Measurements from ENCODE around the gene MUC22. TPM values are rescaled to one million over a fixed set of nuclear protein-coding genes. Genes with fewer than 3 reads are reported as not detected.
"Not testable (repeated sequence)": the region's sequence is repeated elsewhere in the genome, so short reads cannot be mapped to it uniquely, and the experiment has no call there.

The MUC22 gene
- total RNA-seq, 1 experiment from 2014 or later = not detected

DNA sequence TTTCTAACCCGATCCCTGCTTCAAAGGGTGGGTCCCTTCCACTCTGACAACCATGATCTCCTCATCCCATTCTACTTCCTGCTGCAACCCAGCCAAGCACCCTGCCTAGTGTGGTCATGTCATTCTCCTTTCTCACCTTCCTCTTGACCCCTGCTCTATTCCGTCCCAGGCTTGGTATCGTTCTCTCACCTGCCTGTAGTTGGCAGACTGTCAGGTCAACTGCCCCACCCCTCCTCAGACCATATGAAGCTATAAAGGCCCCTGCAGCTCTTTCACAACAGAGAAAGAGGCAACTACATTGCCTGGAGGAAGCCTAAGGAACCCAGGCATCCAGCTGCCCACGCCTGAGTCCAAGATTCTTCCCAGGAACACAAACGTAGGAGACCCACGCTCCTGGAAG, 26.8 kb upstream of the MUC22 start, which contains the start of gene MUC21:
TSS of gene MUC21 (plus strand) at position 280 of the 400 bp plus-strand sequence. CDS start 241 bp downstream, outside the sequence.
- Histone ChIP-seq H3K27ac (no peak within 1 kb of the TSS), H3K27me3 (0 out of 2 replicates have a peak, but pooled peaks cover 5% of the 10 kb centered on the region), H3K4me1 (no peaks in the 10 kb centered on the region), H3K9me3 (replicated peaks) (no peaks in the 10 kb centered on the region), H3K36me3 (no peaks in the 10 kb centered on the region), H3K4me3 (no peak within 1 kb of the TSS)
- DNase-seq = no peak

GRCh38 chr6:30985490-30985889, 24.8 kb upstream of the MUC22 start:
- no peak for DNase-seq
- Histone ChIP-seq H3K4me3 (no peak overlapping the region), H3K27me3 (no peaks in the 10 kb centered on the region), H3K4me1 (no peaks in the 10 kb centered on the region), H3K27ac (no peak overlapping the region), H3K9me3 (replicated peaks) (no peaks in the 10 kb centered on the region), H3K36me3 (no peaks in the 10 kb centered on the region)

DNA sequence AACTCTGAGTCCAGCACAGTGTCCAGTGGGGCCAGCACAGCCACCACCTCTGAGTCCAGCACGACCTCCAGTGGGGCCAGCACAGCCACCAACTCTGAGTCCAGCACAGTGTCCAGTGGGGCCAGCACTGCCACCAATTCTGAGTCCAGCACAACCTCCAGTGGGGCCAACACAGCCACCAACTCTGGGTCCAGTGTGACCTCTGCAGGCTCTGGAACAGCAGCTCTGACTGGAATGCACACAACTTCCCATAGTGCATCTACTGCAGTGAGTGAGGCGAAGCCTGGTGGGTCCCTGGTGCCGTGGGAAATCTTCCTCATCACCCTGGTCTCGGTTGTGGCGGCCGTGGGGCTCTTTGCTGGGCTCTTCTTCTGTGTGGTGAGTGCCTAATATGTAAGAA, 23.0 kb upstream of the MUC22 start:
- no peaks in the 10 kb centered on the region for H3K27me3 ChIP-seq
- no peak overlapping the region for H3K4me3 ChIP-seq
- H3K36me3 ChIP-seq = no peaks in the 10 kb centered on the region
- no peak for DNase-seq
- H3K9me3 ChIP-seq (replicated peaks) = no peaks in the 10 kb centered on the region
- H3K4me1 ChIP-seq = no peaks in the 10 kb centered on the region
- no peak overlapping the region for H3K27ac ChIP-seq

DNA sequence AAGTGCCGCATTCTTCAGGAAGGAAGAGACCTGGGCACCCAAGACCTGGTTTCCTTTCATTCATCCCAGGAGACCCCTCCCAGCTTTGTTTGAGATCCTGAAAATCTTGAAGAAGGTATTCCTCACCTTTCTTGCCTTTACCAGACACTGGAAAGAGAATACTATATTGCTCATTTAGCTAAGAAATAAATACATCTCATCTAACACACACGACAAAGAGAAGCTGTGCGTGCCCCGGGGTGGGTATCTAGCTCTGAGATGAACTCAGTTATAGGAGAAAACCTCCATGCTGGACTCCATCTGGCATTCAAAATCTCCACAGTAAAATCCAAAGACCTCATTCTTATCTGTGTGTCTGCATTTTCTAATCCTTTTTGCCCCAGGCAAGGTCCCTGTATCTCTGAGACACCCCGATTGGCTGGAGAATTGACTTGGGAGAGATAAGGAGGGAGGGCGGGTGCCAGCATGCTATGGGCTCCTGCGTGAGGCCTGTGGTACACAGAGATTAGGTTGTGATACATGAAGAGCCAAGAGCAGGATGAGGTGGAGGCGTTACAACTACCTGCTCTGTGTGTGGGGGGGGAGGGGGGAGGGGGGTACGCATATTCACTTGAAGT, 22.0 kb upstream of the MUC22 start:
- no peak overlapping the region for H3K27ac ChIP-seq
- no peaks in the 10 kb centered on the region for H3K27me3 ChIP-seq
- peak in 1 of 2 experiments; percentile 5 for DNase-seq
- no peak overlapping the region for H3K4me3 ChIP-seq
- H3K4me1 ChIP-seq = no peaks in the 10 kb centered on the region
- H3K9me3 ChIP-seq (replicated peaks) = no peaks in the 10 kb centered on the region
- H3K36me3 ChIP-seq = no peaks in the 10 kb centered on the region

DNA sequence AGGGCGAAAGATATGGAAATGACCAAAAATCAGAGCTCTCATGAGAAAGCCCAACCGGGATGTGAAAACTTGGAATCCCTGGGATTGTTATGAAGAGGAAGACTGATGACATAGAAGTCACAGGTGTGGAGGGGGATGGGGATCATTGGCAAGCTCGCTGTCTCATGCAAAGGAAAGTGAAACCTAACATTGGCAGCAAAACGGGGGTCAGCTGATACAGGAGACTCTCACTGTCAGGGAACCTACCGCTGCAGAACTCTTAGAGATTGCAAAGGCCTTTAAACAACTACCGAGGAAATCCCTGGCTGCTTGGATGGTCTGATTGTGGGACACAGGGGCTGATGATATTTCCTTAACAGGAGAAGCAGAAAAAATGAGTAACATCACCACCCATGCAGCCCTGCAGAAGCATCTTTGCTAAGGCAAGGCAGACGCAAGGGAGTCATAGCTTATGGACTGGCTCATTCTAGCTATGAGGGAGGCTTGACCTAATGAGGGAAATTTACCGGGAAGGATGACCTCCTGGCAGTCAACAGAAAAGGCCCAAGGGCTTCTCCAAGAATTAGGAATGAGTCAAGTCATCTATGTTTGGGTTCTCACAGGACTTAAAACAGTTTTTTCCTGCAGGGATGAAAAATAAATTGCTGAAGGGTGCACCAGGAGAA, 19.7 kb upstream of the MUC22 start:
- no peaks in the 10 kb centered on the region for H3K36me3 ChIP-seq
- H3K4me1 ChIP-seq = no peaks in the 10 kb centered on the region
- H3K27me3 ChIP-seq = no peaks in the 10 kb centered on the region
- H3K27ac ChIP-seq = no peak overlapping the region
- DNase-seq = peak in 1 of 2 experiments; percentile 13
- H3K9me3 ChIP-seq (replicated peaks) = no peaks in the 10 kb centered on the region
- H3K4me3 ChIP-seq = no peak overlapping the region

GRCh38 chr6:30991891-30992290, 18.4 kb upstream of the MUC22 start:
- no peak overlapping the region for H3K27ac ChIP-seq
- H3K27me3 ChIP-seq = no peaks in the 10 kb centered on the region
- H3K4me1 ChIP-seq = no peaks in the 10 kb centered on the region
- no peak overlapping the region for H3K4me3 ChIP-seq
- H3K9me3 ChIP-seq (replicated peaks) = no peaks in the 10 kb centered on the region
- no peaks in the 10 kb centered on the region for H3K36me3 ChIP-seq
- no peak for DNase-seq

DNA sequence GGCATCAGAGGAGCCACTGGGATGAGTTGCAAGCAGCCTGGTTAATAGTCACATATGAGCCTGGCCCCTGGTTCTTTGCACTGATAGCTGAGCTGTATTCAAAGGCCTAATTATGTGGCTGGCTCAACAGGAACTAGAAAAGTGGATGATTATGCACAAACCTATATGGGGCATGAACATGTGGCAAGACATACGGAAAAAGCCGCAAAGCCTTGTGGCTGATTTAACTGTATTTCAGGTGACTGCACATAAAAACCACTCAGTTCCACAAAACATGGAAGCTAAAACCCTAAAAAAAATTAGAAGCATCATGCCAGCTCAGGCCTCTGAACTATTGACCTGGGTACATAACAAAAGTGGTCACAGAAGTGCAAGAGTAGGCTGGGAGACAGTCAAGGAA, 13.0 kb upstream of the MUC22 start:
- H3K9me3 ChIP-seq (replicated peaks) = no peaks in the 10 kb centered on the region
- no peak overlapping the region for H3K27ac ChIP-seq
- DNase-seq = no peak
- no peaks in the 10 kb centered on the region for H3K27me3 ChIP-seq
- no peaks in the 10 kb centered on the region for H3K36me3 ChIP-seq
- H3K4me3 ChIP-seq = no peak overlapping the region
- no peaks in the 10 kb centered on the region for H3K4me1 ChIP-seq

DNA sequence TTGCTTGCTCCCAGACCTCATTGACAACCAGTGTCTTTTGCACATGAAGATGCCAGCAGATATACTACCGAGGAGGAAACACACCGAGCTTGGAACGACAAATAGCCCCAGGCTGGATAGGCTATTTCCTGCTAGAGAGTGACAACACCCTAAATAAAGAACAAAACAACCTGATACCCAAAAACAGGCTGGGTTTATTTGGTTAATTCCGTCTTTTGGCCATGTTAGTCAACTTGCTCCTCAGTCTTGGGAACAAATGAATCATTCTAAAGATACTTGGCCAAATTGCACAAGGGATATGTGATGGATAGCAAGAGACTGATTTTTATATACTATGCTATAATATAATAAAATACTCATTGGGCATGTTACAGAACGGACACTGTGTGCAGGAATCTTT, 11.5 kb upstream of the MUC22 start:
- H3K36me3 ChIP-seq = no peaks in the 10 kb centered on the region
- H3K4me3 ChIP-seq = no peak overlapping the region
- no peaks in the 10 kb centered on the region for H3K27me3 ChIP-seq
- H3K4me1 ChIP-seq = no peaks in the 10 kb centered on the region
- no peak overlapping the region for H3K27ac ChIP-seq
- DNase-seq = no peak
- no peaks in the 10 kb centered on the region for H3K9me3 ChIP-seq (replicated peaks)

- H3K36me3 ChIP-seq; DNase-seq; H3K4me3 ChIP-seq; H3K4me1 ChIP-seq; H3K27ac ChIP-seq; H3K27me3 ChIP-seq; H3K9me3 ChIP-seq (replicated peaks): not testable (repeated sequence)
These were observed 10.0 kb upstream of the MUC22 start for GRCh38 chr6:31000067-31000860.

DNA sequence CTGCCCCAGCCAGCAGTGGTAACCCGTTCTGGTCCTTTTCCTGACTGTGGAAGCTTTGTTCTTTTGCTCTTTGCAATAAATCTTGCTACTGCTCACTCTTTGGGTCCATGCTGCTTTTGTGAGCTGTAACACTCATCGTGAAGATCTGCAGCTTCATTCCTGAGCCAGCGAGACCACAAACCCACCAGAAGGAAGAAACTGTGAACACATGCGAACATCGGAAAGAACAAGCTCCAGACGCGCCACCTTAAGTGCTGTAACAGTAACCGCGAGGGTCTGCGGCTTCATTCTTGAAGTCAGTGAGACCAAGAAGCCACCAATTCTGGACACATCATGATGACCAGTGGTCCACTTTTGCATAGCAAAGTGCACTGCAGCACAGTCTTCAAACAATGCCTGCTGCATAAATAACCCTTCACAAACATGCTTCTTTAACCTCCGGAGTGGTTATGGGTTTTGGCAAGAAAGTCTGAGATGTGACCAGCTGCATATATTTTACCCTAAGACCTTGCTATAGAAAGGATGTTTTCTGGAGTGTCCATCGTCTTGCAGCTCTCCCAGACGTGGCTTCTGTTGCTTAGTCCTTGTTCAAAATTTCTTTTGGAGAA, 8.9 kb upstream of the MUC22 start:
- H3K9me3 ChIP-seq (replicated peaks) = no peaks in the 10 kb centered on the region

GRCh38 chr6:31002471-31002870, 7.8 kb upstream of the MUC22 start:
- Histone ChIP-seq H3K4me1 (peaks cover 3% of the 10 kb centered on the region; the same call in 1 of the 2 replicates), H3K27ac (no peak overlapping the region), H3K27me3 (no peaks in the 10 kb centered on the region; the same call in 1 of the 2 replicates), H3K36me3 (no peaks in the 10 kb centered on the region), H3K4me3 (no peak overlapping the region), H3K9me3 (replicated peaks) (no peaks in the 10 kb centered on the region)
- DNase-seq = no peak

More for the DNA sequence above, 8.9 kb upstream of the MUC22 start:
- DNase-seq = no peak
- H3K4me1 ChIP-seq = no peaks in the 10 kb centered on the region
- H3K36me3 ChIP-seq = no peaks in the 10 kb centered on the region
- no peaks in the 10 kb centered on the region for H3K27me3 ChIP-seq
- no peak overlapping the region for H3K27ac ChIP-seq
- H3K4me3 ChIP-seq = no peak overlapping the region

GRCh38 chr6:31004794-31005193, 5.5 kb upstream of the MUC22 start:
- Histone ChIP-seq H3K4me3 (no peak overlapping the region), H3K27me3 (no peaks in the 10 kb centered on the region; the same call in 1 of the 2 replicates), H3K36me3 (no peaks in the 10 kb centered on the region), H3K9me3 (replicated peaks) (no peaks in the 10 kb centered on the region), H3K27ac (no peak overlapping the region), H3K4me1 (peaks cover 3% of the 10 kb centered on the region)
- DNase-seq = no peak

DNA sequence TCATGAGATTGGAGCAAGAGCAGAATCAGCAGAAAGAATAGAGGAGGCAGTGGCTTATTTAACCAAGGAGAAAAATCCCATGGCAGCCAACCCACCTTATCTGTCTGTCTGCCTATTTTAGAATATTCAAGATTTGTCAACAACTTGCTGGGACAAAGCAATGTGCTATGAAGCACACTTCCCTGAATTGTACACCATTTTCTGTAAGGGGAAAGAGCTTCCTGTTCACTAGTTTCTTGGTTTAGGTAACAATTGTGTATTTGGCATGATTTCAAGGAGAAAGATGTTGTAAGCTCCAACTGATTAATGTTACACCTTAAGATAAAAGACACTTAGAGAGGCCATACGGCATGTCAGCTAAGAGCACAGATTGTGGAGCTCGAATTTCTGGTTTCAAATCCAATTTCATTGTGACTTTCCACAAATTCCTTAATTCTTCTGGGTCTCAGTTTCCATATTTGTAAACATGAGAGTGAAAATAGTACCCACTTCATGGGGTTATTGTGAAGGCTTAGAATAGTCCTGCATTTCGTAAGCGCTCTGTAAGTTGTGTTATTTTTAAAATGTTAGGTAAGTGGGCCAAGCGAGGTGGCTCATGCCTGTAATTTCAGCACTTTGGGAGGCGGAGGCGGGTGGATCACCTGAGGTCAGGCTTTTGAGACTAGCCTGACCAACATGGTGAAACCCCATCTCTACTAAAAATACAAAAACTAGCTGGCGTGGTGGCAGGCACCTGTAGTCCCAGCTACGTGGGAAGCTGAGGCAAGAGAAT, 4.8 kb upstream of the MUC22 start:
- peaks cover 3% of the 10 kb centered on the region for H3K4me1 ChIP-seq
- no peak overlapping the region for H3K27ac ChIP-seq
- H3K36me3 ChIP-seq = no peaks in the 10 kb centered on the region
- no peak overlapping the region for H3K4me3 ChIP-seq
- no peaks in the 10 kb centered on the region for H3K9me3 ChIP-seq (replicated peaks)
- H3K27me3 ChIP-seq = no peaks in the 10 kb centered on the region; the same call in 1 of the 2 replicates
- DNase-seq = no peak

- Histone ChIP-seq H3K36me3 (no peaks in the 10 kb centered on the region), H3K4me1 (peaks cover 3% of the 10 kb centered on the region), H3K27ac (no peak overlapping the region), H3K27me3 (no peaks in the 10 kb centered on the region; the same call in 1 of the 2 replicates), H3K9me3 (replicated peaks) (no peaks in the 10 kb centered on the region), H3K4me3 (no peak overlapping the region)
- DNase-seq = peak in 1 of 2 experiments; percentile 3
These were observed 2.6 kb upstream of the MUC22 start for GRCh38 chr6:31007694-31008093.

All from SJCRH30 (cell line).